Measurements from ENCODE around the gene RIN1. TPM values are rescaled to one million over a fixed set of nuclear protein-coding genes. Genes with fewer than 3 reads are reported as not detected.

RIN1 gene
- total RNA-seq, 1 experiment from 2014 or later = 5.4 TPM

DNA sequence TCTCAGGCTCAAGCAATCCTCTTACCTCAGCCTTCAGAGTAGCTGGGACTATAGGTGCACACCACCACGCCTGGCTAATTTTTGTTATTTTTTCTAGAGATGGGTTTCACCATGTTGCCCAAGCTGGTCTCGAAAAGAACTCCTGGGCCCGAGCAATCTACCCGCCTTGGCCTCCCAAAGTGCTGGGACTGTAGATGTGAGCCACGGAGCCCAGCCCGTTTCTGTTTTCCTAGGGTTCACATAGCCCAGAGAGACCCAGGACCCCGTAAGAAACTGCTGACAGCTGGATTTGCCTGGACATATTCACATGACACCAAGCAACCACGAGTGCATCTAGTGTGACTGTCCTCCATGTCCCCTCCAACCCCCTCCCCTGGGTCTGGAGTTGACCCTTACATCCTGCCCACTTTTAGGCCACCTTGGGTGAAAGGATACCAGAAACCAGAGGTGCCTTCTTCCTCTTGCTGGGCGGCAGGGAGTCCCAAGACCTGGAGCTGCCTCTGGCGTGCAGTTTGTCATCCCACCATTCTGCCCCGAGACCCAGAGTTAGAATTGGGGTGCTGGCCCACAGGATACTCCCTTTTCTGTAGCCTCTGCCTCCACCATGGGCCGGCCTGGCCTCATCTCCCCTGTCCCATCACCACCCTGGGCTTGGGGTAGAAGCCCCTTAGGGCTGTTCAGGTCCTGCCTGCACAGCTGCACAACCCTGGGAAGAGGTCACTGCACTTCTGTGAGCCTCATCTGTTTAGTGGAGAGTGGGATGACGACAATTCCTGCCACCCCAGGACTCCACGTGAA, 3.7 kb upstream of the RIN1 start:
- no peaks in the 10 kb centered on the region; the same call in 1 of the 2 replicates for H3K27me3 ChIP-seq (ENCODE audit: insufficient read depth, low read length)
- H4K20me1 ChIP-seq (ENCODE audit: control insufficient read depth, insufficient read depth, insufficient read length) = peaks cover 3% of the 10 kb centered on the region
- Mint-ChIP-seq H3K9me3 (no peaks in the 10 kb centered on the region), H3K4me3 (no peak overlapping the region), H3K36me3 (ENCODE audit: insufficient read depth in 1 of 3, low read depth in 3 of 3) (peaks cover 12 to 35% (median 27%) of the 10 kb centered on the region in 3 experiments; a peak in 6 of 7 replicates), H3K27me3 (ENCODE audit: low read depth) (peaks cover 4% of the 10 kb centered on the region), H3K4me1 (peaks cover 32% of the 10 kb centered on the region in 2 experiments), H3K27ac (no peak overlapping the region)
- no peak overlapping the region for H2BK20ac ChIP-seq (ENCODE audit: low read depth, low read length, poor library complexity, severe bottlenecking)
- H3K4ac ChIP-seq (ENCODE audit: low read depth, low read length) = no peak overlapping the region
- H2BK120ac ChIP-seq (ENCODE audit: low read depth, low read length, poor library complexity, severe bottlenecking) = no peak overlapping the region
- TF ChIP-seq, protein P1, sequence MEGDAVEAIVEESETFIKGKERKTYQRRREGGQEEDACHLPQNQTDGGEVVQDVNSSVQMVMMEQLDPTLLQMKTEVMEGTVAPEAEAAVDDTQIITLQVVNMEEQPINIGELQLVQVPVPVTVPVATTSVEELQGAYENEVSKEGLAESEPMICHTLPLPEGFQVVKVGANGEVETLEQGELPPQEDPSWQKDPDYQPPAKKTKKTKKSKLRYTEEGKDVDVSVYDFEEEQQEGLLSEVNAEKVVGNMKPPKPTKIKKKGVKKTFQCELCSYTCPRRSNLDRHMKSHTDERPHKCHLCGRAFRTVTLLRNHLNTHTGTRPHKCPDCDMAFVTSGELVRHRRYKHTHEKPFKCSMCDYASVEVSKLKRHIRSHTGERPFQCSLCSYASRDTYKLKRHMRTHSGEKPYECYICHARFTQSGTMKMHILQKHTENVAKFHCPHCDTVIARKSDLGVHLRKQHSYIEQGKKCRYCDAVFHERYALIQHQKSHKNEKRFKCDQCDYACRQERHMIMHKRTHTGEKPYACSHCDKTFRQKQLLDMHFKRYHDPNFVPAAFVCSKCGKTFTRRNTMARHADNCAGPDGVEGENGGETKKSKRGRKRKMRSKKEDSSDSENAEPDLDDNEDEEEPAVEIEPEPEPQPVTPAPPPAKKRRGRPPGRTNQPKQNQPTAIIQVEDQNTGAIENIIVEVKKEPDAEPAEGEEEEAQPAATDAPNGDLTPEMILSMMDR (conservative IDR thresholded peaks at IDR 0.05) = no peak
- no peaks in the 10 kb centered on the region for H3K9me3 ChIP-seq (ENCODE audit: control insufficient read depth, low read depth, low read length)
- no peak overlapping the region for H3K56ac ChIP-seq (ENCODE audit: insufficient read length, low read depth, low read length)
- H3K23ac ChIP-seq (ENCODE audit: insufficient read length, low read depth, low read length) = no peak overlapping the region
- H2AK5ac ChIP-seq (ENCODE audit: insufficient read length, low read length) = no peak overlapping the region
- H3K23me2 ChIP-seq (ENCODE audit: insufficient read length, low read depth, low read length, poor library complexity, severe bottlenecking) = peaks cover 4% of the 10 kb centered on the region
- H3K79me2 ChIP-seq (ENCODE audit: insufficient read depth, low read length) = peaks cover 2% of the 10 kb centered on the region; the same call in 1 of the 2 replicates
- no peak overlapping the region for H2BK12ac ChIP-seq (ENCODE audit: insufficient read length, low read depth, low read length)
- H2AFZ ChIP-seq (ENCODE audit: low read length) = no peak overlapping the region
- H3K4me1 ChIP-seq (ENCODE audit: insufficient read depth, low read length) = no peaks in the 10 kb centered on the region
- no peak overlapping the region for H4K8ac ChIP-seq (replicated peaks; ENCODE audit: insufficient read length, low read depth, low read length)
- H4K5ac ChIP-seq (ENCODE audit: insufficient read length, low read depth, low read length) = no peak overlapping the region
- no peak overlapping the region for H3K14ac ChIP-seq (ENCODE audit: insufficient read depth, low read length)
- no peak overlapping the region for H3K4me2 ChIP-seq (ENCODE audit: insufficient read depth, insufficient read length, low read length)
- no peak overlapping the region for H2BK5ac ChIP-seq (ENCODE audit: insufficient read length, low read length)
- H2BK15ac ChIP-seq (ENCODE audit: low read depth, low read length) = no peak overlapping the region
- H3K79me1 ChIP-seq (ENCODE audit: insufficient read depth, low read depth, low read length, poor library complexity, severe bottlenecking) = no peaks in the 10 kb centered on the region
- H4K91ac ChIP-seq (ENCODE audit: insufficient read length, low read depth, low read length) = no peak overlapping the region
- no peak overlapping the region for H3K18ac ChIP-seq (ENCODE audit: insufficient read length, low read depth, low read length)
- WGBS (ENCODE audit: extremely low coverage, insufficient read length, low lambda C conversion rate) = no CpG with 5 or more reads among the region's 14 CpGs
- no peak overlapping the region for H3K27ac ChIP-seq (ENCODE audit: insufficient read length, low read depth, low read length)
- no peak overlapping the region for H3K9ac ChIP-seq (ENCODE audit: extremely low read depth, insufficient read length, low read length)
- H3T11ph ChIP-seq (ENCODE audit: low read length) = no peak overlapping the region
- DNase-seq = no peak

All from H9 (cell line).